ENCODE measurements around the gene ADAMTS8. TPM values are rescaled to one million over a fixed set of nuclear protein-coding genes. Genes with fewer than 3 reads are reported as not detected.

The ADAMTS8 gene
- polyA plus RNA-seq, 1 of the 3 experiments (the other 2 are of a cell fraction): not detected

DNA sequence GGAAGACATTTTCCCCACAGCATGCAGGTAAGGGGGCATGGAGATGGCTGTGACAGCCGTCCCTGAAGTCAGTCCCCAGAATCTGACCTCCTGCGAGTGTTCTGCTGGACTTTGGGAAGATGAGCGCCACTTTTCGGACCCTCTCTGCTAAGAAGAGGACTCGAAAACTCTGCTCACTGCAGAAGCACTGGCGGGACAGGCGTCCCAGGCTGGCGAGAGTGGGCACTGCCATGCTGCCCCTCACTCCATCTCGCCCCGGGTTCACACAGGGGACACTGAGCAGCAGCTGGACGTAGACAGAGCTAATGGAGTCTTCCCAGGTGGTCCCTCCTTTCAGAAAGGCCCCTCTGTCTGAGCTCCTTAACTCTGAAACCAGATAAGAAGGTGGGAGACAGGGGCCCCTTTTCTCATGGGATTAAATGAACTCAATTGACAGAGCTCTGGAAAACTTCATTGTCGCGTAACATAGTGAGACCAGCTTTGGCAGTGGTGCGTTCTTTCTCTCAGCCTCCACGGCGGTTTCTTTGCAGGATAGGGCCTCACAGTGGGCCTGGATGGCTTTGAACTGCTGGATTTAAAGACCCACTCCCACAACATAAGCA is 4.8 kb downstream of the ADAMTS8 start:
- Histone ChIP-seq H3K9me3 (no peaks in the 10 kb centered on the region), H4K20me1 (ENCODE audit: insufficient read depth) (no peaks in the 10 kb centered on the region), H3K36me3 (replicated peaks in 1 of 2; ENCODE audit: control insufficient read depth in 1 of 2, insufficient read depth in 2 of 2, low read length in 1 of 2) (no peaks in the 10 kb centered on the region), H3K4me2 (no peak overlapping the region), H3K4me1 (ENCODE audit: control insufficient read depth in 1 of 2, insufficient read depth in 2 of 2, low read depth in 1 of 2, low read length in 1 of 2) (no peaks in the 10 kb centered on the region; a peak in 1 of 4 replicates), H2AFZ (ENCODE audit: low read depth) (no peak overlapping the region), H3K9me2 (no peaks in the 10 kb centered on the region), H3K79me2 (ENCODE audit: insufficient read depth) (no peaks in the 10 kb centered on the region), H3F3A (replicated peaks; ENCODE audit: insufficient read depth) (no peaks in the 10 kb centered on the region), H3K4me3 (ENCODE audit: low read depth in 2 of 2, low read length in 1 of 2) (no peak overlapping the region), H3K27me3 (ENCODE audit: insufficient read depth) (peaks cover 54% of the 10 kb centered on the region), H3K27ac (ENCODE audit: low read depth in 2 of 2, low read length in 1 of 2) (no peak overlapping the region), H3K9ac (no peak overlapping the region)
- ChIA-PET POLR2A (no interaction called here), CTCF (interaction anchor here (0.6 to 25.8 kb wide), 3 partner anchors 11 to 446 kb away, joined by 3 to 747 read pairs (median 16); no protein-coding TSS in a partner anchor)
- WGBS (ENCODE audit: low lambda C conversion rate): 74% methylated on average over 15 of the region's 16 CpGs
- no peak for DNase-seq
- TF ChIP-seq, protein P1, sequence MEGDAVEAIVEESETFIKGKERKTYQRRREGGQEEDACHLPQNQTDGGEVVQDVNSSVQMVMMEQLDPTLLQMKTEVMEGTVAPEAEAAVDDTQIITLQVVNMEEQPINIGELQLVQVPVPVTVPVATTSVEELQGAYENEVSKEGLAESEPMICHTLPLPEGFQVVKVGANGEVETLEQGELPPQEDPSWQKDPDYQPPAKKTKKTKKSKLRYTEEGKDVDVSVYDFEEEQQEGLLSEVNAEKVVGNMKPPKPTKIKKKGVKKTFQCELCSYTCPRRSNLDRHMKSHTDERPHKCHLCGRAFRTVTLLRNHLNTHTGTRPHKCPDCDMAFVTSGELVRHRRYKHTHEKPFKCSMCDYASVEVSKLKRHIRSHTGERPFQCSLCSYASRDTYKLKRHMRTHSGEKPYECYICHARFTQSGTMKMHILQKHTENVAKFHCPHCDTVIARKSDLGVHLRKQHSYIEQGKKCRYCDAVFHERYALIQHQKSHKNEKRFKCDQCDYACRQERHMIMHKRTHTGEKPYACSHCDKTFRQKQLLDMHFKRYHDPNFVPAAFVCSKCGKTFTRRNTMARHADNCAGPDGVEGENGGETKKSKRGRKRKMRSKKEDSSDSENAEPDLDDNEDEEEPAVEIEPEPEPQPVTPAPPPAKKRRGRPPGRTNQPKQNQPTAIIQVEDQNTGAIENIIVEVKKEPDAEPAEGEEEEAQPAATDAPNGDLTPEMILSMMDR (IDR thresholded peaks at IDR 0.05): no peak
- TF ChIP-seq TEAD4 (IDR thresholded peaks at IDR 0.05; ENCODE audit: borderline replicate concordance, insufficient read depth) (no peak), GABPA (IDR thresholded peaks at IDR 0.05; ENCODE audit: low read depth) (no peak), EZH2phosphoT487 (IDR thresholded peaks at IDR 0.05; ENCODE audit: borderline replicate concordance, low read depth) (no peak), ELF1 (IDR thresholded peaks at IDR 0.05) (no peak), NFIC (IDR thresholded peaks at IDR 0.05; ENCODE audit: borderline replicate concordance) (no peak), MXI1 (IDR thresholded peaks at IDR 0.05; ENCODE audit: low read depth, low read length) (no peak), SMC3 (IDR thresholded peaks at IDR 0.05; ENCODE audit: low read depth, low read length) (no peak), RFX5 (IDR thresholded peaks at IDR 0.05; ENCODE audit: low read length) (no peak), RAD21 (IDR thresholded peaks at IDR 0.05; ENCODE audit: low read length) (no peak), JUND (IDR thresholded peaks at IDR 0.05) (no peak), FOXM1 (IDR thresholded peaks at IDR 0.05; ENCODE audit: low read depth) (no peak), TAF1 (IDR thresholded peaks at IDR 0.05; ENCODE audit: borderline replicate concordance, low read depth, low read length) (no peak)
- TF ChIP-seq, protein P2, sequence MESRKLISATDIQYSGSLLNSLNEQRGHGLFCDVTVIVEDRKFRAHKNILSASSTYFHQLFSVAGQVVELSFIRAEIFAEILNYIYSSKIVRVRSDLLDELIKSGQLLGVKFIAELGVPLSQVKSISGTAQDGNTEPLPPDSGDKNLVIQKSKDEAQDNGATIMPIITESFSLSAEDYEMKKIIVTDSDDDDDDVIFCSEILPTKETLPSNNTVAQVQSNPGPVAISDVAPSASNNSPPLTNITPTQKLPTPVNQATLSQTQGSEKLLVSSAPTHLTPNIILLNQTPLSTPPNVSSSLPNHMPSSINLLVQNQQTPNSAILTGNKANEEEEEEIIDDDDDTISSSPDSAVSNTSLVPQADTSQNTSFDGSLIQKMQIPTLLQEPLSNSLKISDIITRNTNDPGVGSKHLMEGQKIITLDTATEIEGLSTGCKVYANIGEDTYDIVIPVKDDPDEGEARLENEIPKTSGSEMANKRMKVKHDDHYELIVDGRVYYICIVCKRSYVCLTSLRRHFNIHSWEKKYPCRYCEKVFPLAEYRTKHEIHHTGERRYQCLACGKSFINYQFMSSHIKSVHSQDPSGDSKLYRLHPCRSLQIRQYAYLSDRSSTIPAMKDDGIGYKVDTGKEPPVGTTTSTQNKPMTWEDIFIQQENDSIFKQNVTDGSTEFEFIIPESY (IDR thresholded peaks at IDR 0.05; ENCODE audit: borderline replicate concordance, low read depth): no peak
- TF ChIP-seq, protein P3, sequence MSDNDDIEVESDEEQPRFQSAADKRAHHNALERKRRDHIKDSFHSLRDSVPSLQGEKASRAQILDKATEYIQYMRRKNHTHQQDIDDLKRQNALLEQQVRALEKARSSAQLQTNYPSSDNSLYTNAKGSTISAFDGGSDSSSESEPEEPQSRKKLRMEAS (IDR thresholded peaks at IDR 0.05; ENCODE audit: low read depth): no peak
- TF ChIP-seq, protein P4, sequence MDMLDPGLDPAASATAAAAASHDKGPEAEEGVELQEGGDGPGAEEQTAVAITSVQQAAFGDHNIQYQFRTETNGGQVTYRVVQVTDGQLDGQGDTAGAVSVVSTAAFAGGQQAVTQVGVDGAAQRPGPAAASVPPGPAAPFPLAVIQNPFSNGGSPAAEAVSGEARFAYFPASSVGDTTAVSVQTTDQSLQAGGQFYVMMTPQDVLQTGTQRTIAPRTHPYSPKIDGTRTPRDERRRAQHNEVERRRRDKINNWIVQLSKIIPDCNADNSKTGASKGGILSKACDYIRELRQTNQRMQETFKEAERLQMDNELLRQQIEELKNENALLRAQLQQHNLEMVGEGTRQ (IDR thresholded peaks at IDR 0.05; ENCODE audit: borderline replicate concordance, low read depth, low read length): no peak
